HG02840 (cell line): Measurements from ENCODE around the gene ACP7.
"Not testable (repeated sequence)": the region's sequence is repeated elsewhere in the genome, so short reads cannot be mapped to it uniquely, and the experiment has no call there.

Source experiments
- ATAC-seq: cut with Tn5 transposase; IDR thresholded peaks from one replicate; pipeline ENCODE4 v1.9.1; 2021; ENCODE audit warnings: mild to moderate bottlenecking, moderate library complexity, moderate number of reproducible peaks; ENCODE audit not compliant: unreplicated experiment, low FRiP score

Gene ACP7, protein sequence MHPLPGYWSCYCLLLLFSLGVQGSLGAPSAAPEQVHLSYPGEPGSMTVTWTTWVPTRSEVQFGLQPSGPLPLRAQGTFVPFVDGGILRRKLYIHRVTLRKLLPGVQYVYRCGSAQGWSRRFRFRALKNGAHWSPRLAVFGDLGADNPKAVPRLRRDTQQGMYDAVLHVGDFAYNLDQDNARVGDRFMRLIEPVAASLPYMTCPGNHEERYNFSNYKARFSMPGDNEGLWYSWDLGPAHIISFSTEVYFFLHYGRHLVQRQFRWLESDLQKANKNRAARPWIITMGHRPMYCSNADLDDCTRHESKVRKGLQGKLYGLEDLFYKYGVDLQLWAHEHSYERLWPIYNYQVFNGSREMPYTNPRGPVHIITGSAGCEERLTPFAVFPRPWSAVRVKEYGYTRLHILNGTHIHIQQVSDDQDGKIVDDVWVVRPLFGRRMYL

DNA sequence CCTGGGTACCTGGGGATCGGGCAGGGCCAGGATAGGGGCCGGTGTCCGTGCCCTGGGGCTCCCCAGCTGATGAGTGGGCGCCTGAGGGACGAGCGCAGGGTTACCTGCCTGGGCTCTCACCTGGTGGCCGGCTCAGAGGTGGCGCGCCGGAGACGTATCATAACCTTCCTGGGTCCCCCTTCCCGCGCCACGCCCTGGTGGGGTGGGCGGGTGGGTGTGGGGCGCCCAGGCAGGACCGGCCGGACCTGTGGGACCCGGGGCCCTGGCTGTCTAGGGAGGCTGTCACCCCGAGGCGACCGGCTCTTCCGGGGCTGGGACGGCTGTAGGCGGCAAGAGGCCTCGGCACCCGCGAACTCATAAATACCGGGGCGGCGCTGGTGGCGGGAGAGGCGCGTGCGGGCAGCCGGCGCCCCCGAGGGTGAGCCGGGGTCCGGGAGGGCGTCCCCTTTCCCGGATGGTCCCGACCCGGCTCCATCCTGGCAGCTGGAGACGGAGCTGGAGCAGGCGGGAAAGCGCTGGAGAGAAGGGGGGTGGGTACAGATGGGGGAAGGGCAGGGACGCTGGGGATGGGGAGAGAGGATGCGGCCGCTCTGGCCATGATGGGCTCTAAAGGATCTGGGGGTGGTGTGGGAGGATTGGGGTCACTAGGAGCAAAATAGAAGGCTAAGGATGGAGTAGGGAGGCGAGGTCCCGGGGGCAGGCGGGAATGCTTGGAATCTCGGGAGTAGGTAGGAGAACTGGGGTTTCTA, at the start of gene ACP7:
Gene ACP7, plus strand, starts transcription at position 386 of the 749 bp plus-strand sequence. CDS start 902 bp downstream, outside the sequence.
- no peak for ATAC-seq

DNA sequence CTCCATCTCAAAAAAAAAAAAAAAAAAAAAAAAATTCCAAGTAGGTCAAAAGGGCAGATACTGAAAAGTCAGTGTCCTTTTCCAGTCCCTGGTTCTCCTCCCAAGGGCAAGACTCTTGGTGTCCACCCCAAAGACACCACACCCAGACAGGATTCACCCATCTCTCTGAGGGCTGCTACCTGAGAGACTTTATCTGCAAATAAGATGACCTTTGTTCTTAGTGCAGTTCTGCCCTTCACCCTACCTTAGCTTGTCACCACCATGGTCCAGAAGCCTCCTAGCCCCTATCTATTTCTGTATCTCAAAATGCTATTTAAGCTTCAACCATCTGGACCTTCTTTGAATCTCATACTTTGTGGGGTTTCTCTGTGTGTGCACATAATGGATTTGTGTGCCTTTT, 47.6 kb upstream of the ACP7 start:
- no peak for ATAC-seq

DNA sequence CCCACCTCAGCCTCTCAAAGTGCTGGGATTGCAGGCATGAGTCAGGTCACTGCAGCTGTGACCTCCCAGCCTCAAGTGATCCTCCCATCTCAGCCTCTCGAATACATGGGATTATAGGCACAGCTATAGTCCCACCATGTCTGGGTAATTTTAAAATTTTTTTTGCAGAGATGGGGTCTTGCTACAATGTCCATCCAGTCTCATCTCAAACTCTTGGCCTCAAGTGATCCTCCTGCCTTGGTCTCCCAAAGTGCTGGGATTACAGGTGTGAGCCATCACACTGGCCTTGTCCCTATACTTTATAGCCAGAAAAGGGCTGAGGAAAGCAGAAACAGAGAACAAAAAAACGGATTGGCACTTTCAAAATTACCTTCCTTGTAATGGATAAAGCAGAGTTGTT, 47.0 kb upstream of the ACP7 start:
- no peak for ATAC-seq

DNA sequence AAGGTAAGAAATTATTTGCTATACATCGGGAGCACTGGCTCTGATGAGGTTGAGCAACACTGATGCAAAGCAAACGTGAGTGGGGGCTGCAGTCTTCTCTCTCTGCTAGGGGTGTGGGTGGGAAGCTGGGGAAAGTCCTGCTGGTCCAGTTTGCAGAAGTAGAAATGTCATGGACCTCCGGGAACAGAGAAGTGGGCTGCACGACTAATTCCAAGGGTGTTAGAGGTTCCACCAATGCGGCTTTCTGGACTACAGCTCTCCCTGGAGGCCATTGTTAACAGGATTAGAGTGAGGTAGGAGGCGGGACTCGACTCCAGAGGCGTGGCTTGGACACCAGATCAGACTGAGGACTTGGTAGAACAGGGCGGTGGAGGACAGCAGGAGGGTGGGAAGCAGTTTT, 46.1 kb upstream of the ACP7 start:
- ATAC-seq = no peak

DNA sequence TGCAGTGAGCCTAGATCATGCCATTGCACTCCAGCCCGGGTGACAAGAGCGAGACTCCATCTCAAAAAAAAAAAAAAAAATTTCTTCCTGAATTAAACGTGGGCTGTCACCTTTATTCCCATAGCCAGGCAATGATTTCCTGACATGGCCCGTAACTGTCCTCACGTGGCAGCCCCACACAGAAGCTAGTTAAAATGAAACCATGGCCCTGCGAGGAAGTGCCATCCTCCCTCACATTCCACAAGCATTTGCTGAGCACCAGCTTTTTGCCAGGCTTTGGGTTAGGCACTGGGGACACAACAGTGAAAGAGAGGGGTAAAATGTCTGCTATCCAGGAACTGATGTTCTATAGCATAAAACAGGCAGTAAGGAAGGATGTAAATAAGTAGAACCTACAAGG, 38.7 kb upstream of the ACP7 start:
- ATAC-seq = no peak

DNA sequence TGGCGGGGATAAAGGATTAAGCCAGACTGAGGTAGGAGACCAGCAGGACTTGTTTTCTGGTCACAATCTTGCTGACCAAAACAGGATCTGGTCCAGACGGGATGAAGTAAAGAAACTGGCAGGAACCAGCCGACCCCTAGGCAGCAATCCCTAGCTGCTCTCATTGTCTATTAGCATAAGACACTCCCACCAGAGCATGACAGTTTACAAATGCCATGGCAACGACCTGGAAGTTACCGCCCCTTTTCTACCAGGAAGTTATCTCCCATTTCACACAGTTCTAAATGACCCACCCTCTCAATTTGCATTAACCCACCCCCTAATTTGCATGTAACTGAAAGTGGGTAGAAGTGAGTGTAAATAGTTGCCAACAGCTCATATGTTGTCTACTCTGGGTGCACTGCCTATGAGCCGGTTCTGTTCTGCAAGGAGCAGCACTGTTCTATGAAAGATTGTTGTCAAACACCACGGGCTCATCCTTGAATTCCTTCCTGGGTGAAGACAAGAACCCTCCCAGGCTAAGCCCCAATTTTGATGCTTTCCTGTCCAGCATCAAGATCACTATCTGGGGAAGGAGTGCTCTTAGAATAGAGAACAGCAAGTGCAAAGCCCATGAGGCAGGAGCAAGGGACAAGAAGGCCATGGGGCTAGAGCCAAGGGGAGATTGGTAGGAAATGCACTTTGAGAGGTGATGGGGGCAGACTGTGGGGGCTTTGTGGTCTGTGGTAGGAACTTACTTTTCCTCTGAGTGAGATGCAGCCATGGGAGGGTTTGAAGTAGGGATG, 37.9 kb upstream of the ACP7 start:
- ATAC-seq = no peak

DNA sequence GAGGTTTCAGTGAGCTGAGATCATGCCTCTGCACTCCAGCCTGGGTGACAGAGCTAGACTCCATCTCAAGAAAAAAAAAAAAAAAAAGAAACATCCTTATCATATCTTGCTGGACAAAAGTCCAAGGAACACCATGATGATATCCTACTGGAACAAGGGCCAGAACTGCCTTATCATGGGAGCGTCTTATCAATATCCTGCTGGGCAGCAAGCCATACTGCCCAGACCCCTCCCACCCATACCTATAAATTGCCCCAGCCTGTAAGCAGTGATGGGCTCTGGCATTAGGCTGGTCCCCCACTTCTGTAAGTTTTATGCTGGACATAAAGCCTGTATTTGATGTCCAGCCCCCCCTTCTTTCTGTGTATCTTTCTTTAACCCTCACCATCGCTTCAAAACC, 37.1 kb upstream of the ACP7 start:
- no peak for ATAC-seq

DNA sequence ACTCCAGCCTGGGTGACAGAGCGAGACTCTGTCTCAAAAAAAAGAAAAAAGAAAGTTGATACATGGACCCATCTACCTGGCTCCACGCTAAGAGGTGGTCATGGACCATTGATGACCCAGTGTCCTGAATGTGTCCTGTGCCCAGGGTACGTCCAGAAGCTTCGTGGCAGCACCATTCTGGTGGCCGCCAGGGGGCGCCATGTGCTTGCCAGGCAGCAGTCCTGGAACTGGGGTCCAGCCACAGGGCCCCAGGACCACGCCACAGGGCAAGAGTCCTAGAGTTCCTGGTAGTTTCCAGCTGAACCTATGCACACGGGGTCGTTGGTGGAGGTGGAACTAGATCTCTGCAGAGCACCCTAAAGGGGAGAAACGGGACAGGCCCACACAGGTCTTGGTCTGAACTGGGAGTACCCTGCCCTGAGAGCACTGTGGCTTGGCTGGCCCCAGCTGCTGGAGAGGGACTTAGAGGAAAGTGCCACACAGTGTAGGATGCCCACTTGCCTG, 31.9 kb upstream of the ACP7 start:
- ATAC-seq = no peak

DNA sequence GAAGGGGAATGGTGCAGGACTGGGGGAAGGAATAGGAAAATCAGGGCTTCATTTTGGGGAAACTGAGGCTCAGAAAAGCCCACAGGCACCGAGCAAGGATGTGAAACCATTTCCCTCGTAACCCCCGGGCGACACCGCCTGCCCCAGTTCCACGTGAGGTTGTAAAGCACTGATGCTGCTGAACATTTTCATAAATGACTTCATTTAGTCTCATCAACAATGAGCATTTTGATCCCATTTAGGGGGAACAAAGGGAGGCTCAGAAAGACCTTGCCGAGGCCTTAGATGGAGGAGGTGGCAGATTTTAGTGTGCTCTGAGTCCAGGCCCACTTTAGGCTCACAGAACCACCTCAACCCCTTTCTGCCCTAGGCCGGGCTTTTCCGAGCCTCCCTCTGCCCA, 31.3 kb upstream of the ACP7 start:
- ATAC-seq = no peak

DNA sequence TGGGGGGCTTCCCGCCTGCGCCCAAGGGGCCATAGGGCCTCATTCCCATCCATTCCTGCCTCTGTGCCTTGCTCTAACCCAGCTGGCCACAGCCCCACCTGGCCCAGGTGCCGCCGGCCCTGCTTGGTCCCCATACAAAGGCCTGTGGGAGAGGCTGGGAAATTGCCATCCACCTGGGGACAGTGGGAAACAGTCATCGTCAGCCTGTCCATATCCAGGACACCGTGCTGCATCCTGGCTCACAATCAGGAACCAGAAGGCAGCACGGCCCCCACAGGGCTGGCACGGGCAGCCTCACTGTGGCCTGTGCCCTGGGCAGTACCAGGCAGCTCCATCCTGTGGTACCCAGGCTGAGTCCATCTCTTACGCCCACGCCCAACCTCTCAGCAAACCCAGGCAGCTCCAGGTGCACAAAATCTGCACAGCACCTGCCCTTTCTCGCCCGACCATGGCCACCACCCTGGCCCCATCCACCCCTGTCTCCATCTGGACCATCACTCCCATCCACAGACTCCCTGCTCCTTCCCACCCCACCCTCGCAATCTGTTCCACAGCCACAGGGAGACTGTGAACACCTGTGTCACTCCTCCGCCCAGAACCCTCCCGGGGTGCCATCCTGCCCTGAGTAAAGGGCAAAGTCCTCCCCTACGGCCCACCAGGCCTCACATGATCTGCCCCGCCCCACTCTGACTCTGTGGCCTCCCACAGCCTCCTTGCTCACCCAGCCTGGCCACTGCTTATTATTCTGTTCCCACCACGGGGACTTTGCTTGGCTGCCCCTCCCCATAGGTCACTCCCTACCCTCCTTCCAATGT, 30.7 kb upstream of the ACP7 start:
- no peak for ATAC-seq

DNA sequence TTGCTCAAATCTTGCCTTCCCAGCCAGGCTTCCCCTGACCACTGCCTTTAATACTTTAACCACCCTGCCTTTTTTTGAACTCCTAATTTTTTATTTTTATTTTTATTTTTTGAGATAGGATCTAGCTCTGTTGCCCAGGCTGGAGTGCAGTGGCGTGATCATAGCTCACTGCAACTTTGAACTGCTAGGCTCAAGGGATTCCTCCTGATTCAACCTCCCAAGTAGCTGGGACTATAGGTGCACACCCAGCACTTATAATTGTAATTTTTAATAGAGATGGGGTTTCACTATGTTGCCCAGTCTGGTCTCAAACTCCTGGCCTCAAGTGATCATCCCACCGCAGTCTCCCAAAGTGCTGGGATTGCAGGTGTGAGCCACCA, 30.1 kb upstream of the ACP7 start:
- no peak for ATAC-seq

DNA sequence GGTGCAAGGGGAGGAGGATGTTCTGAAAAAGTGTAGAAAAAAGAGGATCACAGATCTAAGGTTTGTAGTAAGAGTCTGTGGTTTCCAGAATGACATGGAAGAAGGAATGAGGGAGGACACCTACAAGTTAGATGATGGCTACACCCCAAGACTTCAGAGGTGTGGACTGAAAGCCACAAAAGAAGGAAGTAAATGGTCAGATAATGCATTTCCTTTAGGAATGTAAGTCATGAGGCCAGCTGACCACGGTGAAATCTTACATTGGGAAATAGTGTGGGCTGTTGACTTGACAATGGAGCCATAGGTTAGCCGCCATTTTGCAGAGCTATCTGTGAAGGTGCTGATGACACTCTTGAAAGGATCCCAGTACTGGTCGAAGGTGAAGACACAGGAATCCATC, 26.6 kb upstream of the ACP7 start:
- no peak for ATAC-seq

DNA sequence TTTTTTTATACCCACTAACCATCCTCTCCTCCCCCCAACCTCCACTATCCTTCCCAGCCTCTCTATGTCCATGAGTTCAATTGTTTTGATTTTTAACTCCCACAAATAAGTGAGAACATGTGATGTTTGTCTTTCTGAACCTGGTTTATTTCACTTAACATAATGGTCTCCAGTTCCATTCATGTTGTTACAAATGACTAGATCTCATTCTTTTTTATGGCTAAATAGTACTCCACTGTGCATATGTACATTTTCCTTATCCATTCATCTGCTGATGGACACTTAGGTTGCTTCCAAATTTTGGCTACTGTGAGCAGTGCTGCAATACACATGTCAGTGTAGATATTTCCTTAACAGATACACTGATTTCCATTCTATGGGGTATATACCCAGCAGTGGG, 24.9 kb upstream of the ACP7 start:
- ATAC-seq = no peak

DNA sequence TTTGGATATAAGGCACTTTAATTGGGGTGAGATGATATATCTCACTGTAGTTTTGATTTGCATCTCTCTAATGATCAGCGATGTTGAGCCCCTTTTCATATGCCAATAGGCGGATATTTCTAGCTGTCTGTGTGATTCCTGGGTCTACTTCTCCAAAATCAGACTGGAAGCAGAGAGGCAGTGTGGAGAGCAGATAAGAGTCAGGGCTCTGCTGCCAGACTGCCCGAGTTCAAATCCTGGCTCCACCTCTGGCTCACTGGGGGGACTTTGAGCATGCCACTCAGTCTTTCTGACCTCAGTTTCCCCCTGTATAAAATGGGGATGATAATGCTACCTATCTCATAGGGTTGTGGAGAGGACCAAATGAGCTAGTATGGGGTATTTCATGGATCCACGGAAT, 24.0 kb upstream of the ACP7 start:
- ATAC-seq = no peak

DNA sequence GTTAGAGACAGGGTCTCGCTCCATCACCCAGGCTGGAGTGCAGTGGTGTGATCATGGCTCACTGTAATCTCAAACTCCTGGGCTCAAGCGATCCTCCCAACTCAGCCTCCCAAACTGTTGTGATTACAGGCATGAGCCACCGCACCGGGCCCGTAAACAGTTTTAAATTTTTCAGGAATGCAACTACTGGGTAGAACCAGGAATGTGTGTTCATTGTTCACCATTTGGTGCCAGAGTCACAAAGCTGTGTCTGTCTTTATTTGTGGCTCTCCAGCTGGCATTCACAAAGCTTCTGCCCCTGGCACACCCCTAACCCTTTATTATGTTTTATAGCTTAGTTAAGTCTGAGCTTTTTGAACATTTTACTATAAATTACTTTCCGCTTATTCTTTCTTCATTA, 19.8 kb upstream of the ACP7 start:
- ATAC-seq = no peak

DNA sequence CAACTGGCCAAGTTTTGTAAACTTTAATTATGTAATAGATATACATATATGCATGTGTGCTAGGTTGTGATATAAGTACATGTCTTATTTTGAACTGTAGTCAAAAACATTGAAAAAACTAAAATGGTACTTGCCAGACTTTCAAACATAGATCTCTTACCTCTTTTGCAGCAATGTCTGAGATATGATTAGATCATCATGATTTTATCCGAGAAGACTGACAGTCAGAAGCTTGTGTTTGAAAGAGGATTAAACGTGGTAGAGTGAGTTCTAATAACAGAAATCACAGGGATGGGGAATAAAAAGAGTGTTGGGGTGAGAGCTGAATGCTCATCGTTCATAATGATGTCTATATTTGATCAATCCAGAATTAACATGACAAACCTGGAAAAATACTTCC, 18.2 kb upstream of the ACP7 start:
- ATAC-seq = no peak

DNA sequence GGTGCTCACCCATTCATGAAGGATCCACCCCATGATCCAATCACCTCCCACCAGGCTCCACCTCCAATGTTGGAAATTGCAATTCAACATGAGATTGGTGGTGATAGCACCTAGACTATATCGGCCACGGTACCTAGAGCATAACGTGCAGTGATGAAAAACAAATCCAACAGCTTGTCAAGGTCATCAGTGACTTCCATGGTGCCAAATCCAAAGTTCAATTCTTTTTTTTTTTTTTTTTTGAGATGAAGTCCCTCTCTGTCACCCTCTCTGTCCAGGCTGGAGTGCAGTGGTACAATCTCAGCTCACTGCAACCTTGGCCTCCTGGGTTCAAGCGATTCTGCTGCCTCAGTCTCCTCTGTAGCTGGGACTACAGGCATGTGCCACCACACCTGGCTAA, 17.1 kb upstream of the ACP7 start:
- no peak for ATAC-seq

DNA sequence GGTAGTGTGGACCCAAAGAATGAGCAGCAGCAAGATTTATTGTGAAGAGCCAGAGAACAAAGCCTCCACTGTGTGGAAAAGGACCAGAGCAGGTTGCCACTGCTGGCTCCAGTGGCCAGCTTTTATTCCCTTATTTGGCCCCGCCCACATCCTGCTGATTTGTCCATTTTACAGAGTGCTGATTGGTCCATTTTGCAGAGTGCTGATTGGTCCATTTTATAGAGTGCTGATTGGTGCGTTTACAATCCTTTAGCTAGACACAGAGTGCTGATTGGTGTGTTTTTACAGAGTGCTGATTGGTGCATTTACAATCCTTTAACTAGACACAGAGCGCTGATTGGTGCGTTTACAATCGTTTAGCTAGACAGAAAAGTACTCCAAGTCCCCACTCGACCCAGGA, 15.9 kb upstream of the ACP7 start:
- not testable (repeated sequence) for ATAC-seq

DNA sequence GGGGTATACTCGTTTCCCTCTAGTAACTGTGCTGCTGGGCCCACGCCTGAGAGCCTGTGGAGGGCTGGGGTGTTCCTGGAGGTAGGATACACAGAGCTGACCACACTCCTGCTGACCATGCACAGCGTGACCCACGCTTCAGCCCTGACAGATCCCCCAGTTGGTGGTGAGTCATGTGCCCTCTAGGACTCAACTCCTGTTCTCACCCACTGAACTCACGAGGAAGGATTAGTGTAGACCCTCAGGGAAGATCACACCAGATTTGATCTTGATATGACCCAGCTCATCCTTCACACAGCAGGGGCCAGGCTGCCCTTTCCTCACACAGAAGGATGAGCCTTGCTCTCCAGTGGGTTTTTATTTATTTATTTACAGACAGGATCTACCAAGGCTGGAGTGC, 13.3 kb upstream of the ACP7 start:
- ATAC-seq = no peak

DNA sequence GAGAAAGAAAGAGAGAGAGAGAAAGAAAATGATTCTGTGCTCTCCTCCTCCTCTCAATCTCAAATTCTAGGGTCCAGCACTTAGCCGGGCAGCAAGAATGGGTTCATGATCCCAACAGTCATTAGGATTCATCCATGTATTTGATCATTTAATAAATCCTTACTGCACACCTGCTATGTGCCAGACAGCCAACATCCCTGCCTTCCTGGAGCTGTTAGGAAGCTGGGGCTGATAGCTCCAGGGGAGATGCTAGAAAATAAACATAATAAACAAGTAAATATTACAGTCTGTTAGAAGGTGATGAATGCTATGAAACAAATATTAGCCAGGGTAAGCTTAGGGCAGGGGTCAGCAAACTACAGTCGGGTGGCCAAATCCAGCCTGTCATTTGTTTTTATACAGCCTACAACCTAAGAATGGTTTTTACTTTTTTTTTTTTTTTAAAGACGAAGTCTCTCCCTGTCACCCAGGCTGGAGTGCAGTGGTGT, 9.9 kb upstream of the ACP7 start:
- ATAC-seq = no peak
